Measurements from ENCODE around the gene DCUN1D1. TPM values are rescaled to one million over a fixed set of nuclear protein-coding genes. Genes with fewer than 3 reads are reported as not detected.

Gene DCUN1D1
- total RNA-seq, 1 donor from 2014 or later = 25.5 TPM

DNA sequence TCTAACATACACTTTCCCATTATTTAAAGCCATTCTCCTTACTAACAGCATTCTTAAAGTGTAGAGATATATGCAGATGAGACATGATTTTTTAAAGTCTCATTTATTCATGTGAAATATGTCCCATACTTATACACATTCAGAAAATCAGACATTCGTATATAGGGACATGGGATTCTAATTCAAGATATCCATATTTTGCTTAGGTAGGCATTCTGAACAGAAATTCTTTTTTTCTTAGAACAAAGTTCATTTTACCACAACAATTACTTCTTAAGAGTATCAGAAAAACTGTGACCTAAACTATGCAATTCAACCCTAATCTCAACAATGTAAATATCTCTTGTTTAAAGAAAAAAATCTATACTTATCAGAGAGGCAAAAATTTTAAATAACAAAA is 16.2 kb downstream of the DCUN1D1 start:
- intact Hi-C loops (cut with DNase I) = no loop called here
- no peak for TF ChIP-seq POLR2AphosphoS5 (IDR thresholded peaks at IDR 0.05; ENCODE audit: insufficient read depth in 1 of 2, low read depth in 1 of 2)
- Histone ChIP-seq H3K27me3 (no peaks in the 10 kb centered on the region), H3K27ac (no peak overlapping the region), H3K9me3 (no peaks in the 10 kb centered on the region), H3K4me1 (peaks cover 24% of the 10 kb centered on the region), H3K4me3 (no peak overlapping the region), H3K36me3 (peaks cover 0 to 7% of the 10 kb centered on the region in 2 donors)
- no peak for DNase-seq (ENCODE audit: extremely low spot score in 2 of 2)

DNA sequence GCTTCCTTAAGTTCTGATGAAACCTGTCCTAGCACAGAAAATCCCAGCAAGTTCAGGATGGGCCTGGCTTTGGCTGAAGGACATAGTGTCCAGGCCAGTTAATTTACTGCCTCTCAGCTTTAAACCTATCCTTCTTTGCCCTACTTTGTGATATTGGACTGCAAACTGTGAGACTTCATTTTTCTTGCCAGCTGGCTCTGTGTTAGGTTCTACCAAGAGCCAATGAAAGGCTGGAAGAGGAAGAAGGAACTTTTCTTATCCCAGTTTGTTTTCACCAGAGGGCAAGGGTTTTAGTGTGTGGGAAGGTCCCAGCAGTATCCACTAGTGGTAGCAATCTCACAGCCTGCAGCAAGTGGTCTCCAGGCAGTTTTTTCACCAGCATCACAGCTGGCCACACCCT is 18.2 kb downstream of the DCUN1D1 start:
- intact Hi-C loops (cut with DNase I) = no loop called here
- no peak overlapping the region for H3K27ac ChIP-seq
- TF ChIP-seq POLR2A (IDR thresholded peaks at IDR 0.05) (no peak), POLR2AphosphoS5 (IDR thresholded peaks at IDR 0.05; ENCODE audit: insufficient read depth in 1 of 2, low read depth in 1 of 2) (peak in 1 of 2 donors; percentile 43)
- no peak for DNase-seq (ENCODE audit: extremely low spot score in 2 of 2)
- no peak overlapping the region for H3K4me3 ChIP-seq
- no peaks in the 10 kb centered on the region for H3K27me3 ChIP-seq
- H3K9me3 ChIP-seq = no peaks in the 10 kb centered on the region
- H3K4me1 ChIP-seq = peaks cover 7% of the 10 kb centered on the region
- peaks cover 0 to 10% of the 10 kb centered on the region in 2 donors for H3K36me3 ChIP-seq

DNA sequence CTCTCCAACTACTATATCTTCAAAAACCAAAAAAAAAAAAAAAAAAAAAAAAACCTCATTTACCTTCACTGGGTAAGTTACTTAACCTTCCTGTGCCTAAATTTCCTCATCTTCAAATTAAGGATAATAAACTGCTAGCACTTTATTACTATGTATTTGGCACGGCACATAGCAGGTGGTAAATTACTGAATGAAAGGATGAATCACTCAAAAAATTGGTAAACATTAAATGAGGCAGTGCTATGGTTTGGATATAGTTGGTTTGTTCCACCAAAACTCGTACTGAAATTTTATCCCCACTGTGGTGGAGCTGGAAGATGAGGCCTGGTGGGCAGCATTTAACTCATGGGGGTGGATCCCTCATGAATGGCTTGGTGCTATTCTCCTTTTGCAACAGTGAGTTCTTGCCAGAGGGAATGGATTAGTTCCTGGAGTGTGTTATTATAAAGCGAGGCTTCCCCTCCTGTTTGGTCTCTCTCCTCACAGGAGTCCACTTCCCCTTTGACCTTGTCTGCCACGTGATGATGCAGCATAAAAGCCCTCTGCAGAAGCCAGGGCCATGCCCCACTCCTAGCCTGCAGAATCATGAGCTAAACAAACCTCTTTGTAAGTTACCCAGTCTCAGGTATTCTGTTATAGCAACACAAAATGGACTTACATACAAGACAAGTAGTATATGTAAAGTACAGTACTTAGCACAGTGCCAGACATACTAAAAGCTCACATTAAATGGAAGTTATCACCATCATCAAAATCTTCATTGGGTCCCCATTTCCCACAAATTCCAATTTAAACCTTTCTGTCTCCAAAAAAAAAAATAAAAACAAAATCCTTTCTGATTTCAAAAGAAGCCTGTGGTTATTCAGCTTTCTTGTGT is 20.6 kb downstream of the DCUN1D1 start:
- intact Hi-C loops (cut with DNase I) = no loop called here
- H3K27ac ChIP-seq = no peak overlapping the region
- H3K4me1 ChIP-seq = peaks cover 7% of the 10 kb centered on the region
- H3K27me3 ChIP-seq = no peaks in the 10 kb centered on the region
- no peak for DNase-seq (ENCODE audit: extremely low spot score in 2 of 2)
- TF ChIP-seq POLR2AphosphoS5 (IDR thresholded peaks at IDR 0.05; ENCODE audit: insufficient read depth in 1 of 2, low read depth in 1 of 2) = no peak
- TF ChIP-seq, protein P1, sequence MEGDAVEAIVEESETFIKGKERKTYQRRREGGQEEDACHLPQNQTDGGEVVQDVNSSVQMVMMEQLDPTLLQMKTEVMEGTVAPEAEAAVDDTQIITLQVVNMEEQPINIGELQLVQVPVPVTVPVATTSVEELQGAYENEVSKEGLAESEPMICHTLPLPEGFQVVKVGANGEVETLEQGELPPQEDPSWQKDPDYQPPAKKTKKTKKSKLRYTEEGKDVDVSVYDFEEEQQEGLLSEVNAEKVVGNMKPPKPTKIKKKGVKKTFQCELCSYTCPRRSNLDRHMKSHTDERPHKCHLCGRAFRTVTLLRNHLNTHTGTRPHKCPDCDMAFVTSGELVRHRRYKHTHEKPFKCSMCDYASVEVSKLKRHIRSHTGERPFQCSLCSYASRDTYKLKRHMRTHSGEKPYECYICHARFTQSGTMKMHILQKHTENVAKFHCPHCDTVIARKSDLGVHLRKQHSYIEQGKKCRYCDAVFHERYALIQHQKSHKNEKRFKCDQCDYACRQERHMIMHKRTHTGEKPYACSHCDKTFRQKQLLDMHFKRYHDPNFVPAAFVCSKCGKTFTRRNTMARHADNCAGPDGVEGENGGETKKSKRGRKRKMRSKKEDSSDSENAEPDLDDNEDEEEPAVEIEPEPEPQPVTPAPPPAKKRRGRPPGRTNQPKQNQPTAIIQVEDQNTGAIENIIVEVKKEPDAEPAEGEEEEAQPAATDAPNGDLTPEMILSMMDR (IDR thresholded peaks at IDR 0.05) = no peak
- no peak for TF ChIP-seq POLR2A (IDR thresholded peaks at IDR 0.05)
- H3K4me3 ChIP-seq = no peak overlapping the region
- H3K9me3 ChIP-seq = no peaks in the 10 kb centered on the region
- peaks cover 0 to 14% of the 10 kb centered on the region in 2 donors for H3K36me3 ChIP-seq

DNA sequence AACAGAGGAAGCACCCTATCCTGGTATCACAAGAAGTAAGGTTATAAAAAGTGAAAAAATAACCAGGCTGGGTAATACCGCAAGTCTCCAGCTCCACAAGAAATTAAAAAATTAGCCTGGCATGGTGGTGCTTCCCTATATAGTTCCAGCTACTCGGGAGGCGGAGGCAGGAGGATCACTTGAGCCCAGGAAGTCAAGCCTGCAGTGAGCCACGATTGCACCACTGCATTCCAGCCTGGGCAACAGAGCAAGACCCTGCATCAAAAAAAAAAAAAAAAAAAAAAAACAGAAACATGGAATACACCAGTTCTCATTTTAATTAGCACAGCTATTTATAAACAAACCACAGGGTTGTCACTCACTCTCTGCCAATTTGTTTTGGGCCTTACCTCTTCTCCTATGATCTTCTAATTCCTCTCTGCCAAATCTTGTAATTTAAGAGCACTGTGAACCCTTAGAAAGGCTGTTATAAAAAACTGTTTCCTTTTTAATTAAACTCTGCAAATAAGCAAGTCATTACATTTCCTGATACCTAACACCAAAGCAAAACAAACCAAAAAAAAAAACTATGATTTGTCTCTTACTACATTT is 22.6 kb downstream of the DCUN1D1 start:
- peaks cover 6% of the 10 kb centered on the region for H3K4me1 ChIP-seq
- no peaks in the 10 kb centered on the region for H3K27me3 ChIP-seq
- intact Hi-C loops (cut with DNase I) = no loop called here
- no peaks in the 10 kb centered on the region for H3K9me3 ChIP-seq
- no peak for DNase-seq (ENCODE audit: extremely low spot score in 2 of 2)
- no peak overlapping the region for H3K27ac ChIP-seq
- no peak overlapping the region for H3K4me3 ChIP-seq
- TF ChIP-seq POLR2A (IDR thresholded peaks at IDR 0.05) = no peak
- TF ChIP-seq, protein P1 (IDR thresholded peaks at IDR 0.05) = no peak
- no peak for TF ChIP-seq POLR2AphosphoS5 (IDR thresholded peaks at IDR 0.05; ENCODE audit: insufficient read depth in 1 of 2, low read depth in 1 of 2)
- peaks cover 0 to 14% of the 10 kb centered on the region in 2 donors for H3K36me3 ChIP-seq

DNA sequence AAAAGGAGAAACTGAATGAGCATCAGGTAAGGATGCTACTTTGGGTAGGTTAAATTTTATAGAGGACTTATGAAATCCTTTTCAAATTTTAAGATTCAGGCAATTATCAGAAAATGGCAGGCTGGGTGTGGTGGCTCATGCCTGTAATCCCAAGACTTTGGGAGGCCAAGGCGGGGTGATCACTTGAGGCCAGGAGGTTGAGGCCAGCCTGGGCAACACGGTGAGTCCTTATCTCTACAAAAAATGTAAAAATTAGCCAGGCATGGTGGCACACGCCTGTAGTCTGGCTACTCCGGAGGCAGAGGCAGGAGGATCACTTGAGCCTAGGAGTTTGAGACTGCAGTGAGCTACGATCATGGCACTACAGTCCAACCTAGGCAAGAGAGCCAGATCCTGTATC is 23.1 kb downstream of the DCUN1D1 start:
- H3K27me3 ChIP-seq = no peaks in the 10 kb centered on the region
- TF ChIP-seq POLR2A (IDR thresholded peaks at IDR 0.05) = no peak
- TF ChIP-seq, protein P1 (IDR thresholded peaks at IDR 0.05) = no peak
- no peak for TF ChIP-seq POLR2AphosphoS5 (IDR thresholded peaks at IDR 0.05; ENCODE audit: insufficient read depth in 1 of 2, low read depth in 1 of 2)

More for the DNA sequence above, 23.1 kb downstream of the DCUN1D1 start:
- H3K9me3 ChIP-seq = no peaks in the 10 kb centered on the region
- no peak overlapping the region for H3K4me3 ChIP-seq
- H3K27ac ChIP-seq = no peak overlapping the region
- intact Hi-C loops (cut with DNase I) = no loop called here
- H3K4me1 ChIP-seq = peaks cover under 1% of the 10 kb centered on the region
- DNase-seq (ENCODE audit: extremely low spot score in 2 of 2) = no peak
- peaks cover 0 to 14% of the 10 kb centered on the region in 2 donors for H3K36me3 ChIP-seq
